ENCODE results near the gene PCNX3.

Gene PCNX3

DNA sequence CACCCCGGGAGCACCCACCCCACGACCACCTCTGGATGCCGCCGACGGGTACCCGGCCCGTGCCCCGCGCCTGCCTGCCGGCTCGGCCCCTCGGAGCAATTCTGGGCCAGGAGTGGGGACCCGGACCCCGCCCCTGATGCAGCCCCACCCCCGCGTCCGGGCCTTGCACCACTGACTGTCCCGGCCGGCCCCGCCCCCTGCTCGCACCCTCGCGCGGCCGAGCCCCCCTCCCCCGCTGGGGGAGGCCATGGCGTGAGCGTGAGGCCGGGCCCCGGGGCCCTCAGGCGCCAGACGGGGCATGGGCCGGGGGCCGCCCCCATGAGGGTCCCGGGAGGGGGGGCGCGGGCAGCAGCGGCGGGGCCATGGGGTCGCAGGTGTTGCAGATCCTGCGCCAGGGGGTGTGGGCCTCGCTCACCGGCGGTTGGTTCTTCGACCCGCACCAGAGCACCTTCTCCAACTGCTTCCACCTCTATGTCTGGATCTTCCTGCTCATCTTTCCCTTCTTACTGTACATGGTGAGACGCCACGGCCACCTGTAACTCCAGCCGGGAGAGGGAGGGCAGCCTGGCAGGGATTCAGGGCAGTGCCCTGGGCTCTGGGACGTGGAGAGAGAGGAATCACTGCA is 486 bp downstream of the PCNX3 start:
- H3K4me3 ChIP-seq (ENCODE audit: low read length) = peak overlapping the region; percentile 76
- TF ChIP-seq ZNF274 (IDR thresholded peaks at IDR 0.05; ENCODE audit: low read depth, low read length) = no peak

- no peak for TF ChIP-seq ZNF274 (IDR thresholded peaks at IDR 0.05; ENCODE audit: low read depth, low read length)
Observed at GRCh38 chr11:65616575-65617001, 1.0 kb downstream of the PCNX3 start.

DNA sequence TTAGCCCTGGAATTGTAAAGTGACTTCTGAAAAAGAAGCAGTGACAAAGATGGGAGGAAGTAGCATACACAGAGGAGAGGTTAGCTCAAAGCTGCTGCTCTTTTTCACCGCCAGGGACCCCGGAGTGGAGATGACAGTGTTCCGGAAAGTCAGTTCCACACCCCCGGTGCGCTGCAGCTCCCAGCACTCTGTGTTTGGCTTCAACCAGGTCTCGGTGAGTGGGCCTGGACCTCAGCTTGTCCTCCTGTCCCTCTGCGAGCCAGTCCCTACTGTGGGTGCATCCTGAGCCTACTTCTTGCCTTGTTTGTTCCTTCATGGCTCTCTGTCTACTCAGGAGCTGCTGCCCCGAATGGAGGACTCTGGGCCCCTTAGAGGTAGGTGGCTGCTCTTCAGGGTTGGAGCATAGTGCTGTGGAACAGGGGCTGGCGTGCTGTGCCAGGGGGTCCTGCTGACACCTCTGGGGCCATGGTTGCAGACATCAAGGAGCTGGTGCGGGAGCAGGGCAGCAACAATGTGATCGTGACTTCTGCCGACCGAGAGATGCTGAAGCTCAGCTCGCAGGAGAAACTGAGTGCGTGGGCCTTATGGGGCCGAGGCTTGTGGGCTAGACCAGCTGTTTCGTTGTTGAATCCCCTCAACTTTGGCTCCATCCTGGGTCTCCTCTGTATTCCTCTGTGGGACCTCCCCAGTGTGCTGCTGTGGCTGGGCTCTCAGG is 1.7 kb downstream of the PCNX3 start:
- no peak for TF ChIP-seq ZNF274 (IDR thresholded peaks at IDR 0.05; ENCODE audit: low read depth, low read length)
- peak overlapping the region; percentile 76; the same call in 1 of the 2 replicates for H3K4me3 ChIP-seq (ENCODE audit: low read length)

More at GRCh38 chr11:65616575-65617001, 1.0 kb downstream of the PCNX3 start:
- H3K4me3 ChIP-seq (ENCODE audit: low read length) = peak overlapping the region; percentile 76

DNA sequence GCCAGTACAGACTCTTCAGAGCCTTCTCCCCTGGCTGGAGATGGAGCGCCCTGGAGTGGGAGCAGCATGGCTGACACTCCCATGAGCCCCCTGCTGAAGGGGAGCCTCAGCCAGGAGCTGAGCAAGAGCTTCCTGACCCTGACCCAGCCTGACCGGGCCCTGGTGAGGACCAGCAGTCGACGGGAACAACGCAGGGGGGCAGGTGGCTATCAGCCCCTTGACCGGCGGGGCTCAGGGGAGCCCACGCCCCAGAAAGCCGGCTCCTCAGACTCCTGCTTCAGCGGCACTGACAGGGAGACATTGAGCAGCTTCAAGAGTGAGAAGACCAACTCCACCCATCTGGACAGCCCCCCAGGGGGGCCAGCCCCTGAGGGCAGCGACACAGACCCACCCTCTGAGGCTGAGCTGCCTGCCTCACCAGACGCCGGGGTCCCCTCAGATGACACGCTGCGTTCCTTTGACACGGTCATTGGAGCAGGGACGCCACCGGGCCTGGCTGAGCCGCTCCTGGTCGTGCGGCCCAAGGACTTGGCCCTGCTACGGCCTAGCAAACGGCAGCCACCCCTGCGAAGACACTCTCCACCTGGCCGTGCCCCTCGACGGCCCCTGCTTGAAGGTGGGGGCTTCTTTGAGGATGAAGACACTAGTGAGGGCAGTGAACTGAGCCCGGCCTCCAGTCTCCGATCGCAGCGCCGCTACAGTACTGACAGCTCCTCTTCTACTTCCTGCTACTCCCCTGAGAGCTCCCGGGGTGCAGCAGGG is 2.6 kb downstream of the PCNX3 start:
- no peak for TF ChIP-seq ZNF274 (IDR thresholded peaks at IDR 0.05; ENCODE audit: low read depth, low read length)
- H3K4me3 ChIP-seq (ENCODE audit: low read length) = no peak overlapping the region

- no peak overlapping the region for H3K4me3 ChIP-seq (ENCODE audit: low read length)
- no peak for TF ChIP-seq ZNF274 (IDR thresholded peaks at IDR 0.05; ENCODE audit: low read depth, low read length)
Observed at GRCh38 chr11:65618763-65619162, 3.2 kb downstream of the PCNX3 start.

- TF ChIP-seq ZNF274 (IDR thresholded peaks at IDR 0.05; ENCODE audit: low read depth, low read length) = no peak
- no peak overlapping the region for H3K4me3 ChIP-seq (ENCODE audit: low read length)
Observed at GRCh38 chr11:65619281-65619928, 3.8 kb downstream of the PCNX3 start.

DNA sequence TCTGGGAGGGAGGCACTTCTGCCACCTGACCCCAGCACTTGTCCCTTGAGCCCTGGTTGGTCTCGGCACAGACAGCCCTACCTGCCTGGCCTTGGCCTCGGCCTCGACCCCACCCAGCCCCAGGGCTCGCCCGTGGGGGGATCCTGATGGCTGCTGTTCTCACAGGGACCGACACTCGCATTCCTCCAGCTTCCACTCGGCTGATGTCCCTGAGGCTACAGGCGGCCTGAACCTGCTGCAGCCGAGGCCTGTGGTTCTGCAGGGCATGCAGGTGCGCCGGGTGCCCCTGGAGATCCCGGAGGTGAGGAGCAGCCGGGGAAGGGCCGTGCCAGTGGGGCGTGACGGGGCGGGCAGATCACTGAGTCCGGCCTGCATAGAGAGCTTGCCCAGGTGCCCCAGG is 5.1 kb downstream of the PCNX3 start:
- no peak overlapping the region for H3K4me3 ChIP-seq (ENCODE audit: low read length)
- no peak for TF ChIP-seq ZNF274 (IDR thresholded peaks at IDR 0.05; ENCODE audit: low read depth, low read length)

DNA sequence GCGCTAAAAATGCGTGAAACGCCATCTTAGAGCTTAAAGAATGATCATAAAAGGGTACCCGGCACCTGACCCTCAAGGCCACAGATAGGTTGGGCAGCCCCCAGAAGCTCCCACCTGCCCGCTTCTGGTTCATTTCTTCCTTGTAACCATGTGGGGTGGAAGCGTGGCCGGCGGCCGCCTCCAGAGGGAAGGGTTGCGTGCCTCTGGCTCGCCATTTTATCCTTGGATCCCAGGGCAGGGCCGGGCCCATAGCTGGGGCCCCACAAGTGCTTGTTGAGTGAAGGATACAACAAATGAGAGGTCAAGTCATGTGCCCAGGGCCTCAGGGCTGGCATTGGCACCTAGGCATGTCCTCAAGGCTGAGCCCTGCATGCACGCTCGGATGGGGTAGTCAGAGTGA is 5.9 kb downstream of the PCNX3 start:
- no peak for TF ChIP-seq ZNF274 (IDR thresholded peaks at IDR 0.05; ENCODE audit: low read depth, low read length)
- H3K4me3 ChIP-seq (ENCODE audit: low read length) = no peak overlapping the region

- no peak overlapping the region for H3K4me3 ChIP-seq (ENCODE audit: low read length)
- no peak for TF ChIP-seq ZNF274 (IDR thresholded peaks at IDR 0.05; ENCODE audit: low read depth, low read length)
Observed at GRCh38 chr11:65622011-65622410, 6.4 kb downstream of the PCNX3 start.

DNA sequence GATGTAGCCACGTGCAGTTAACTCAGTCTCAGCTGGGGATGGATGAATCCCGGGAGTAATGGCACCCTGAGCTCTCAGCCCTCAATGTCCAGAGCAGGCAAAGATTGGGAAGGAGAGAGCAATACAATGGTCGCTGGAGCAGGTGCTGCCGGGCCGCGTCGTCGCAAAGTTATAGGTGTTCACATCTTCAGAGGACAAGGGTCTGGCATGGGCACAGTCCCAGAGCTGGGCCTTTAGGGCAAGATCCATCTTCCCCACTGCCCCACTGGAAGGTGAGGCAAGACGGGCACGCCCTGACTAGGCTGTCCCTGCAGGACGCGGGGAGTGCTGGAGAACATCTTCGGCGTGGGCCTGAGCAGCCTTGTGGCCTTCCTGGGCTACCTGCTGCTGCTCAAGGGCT is 7.6 kb downstream of the PCNX3 start:
- TF ChIP-seq ZNF274 (IDR thresholded peaks at IDR 0.05; ENCODE audit: low read depth, low read length) = no peak
- no peak overlapping the region for H3K4me3 ChIP-seq (ENCODE audit: low read length)

GRCh38 chr11:65623852-65624616 is 8.5 kb downstream of the PCNX3 start:
- no peak overlapping the region for H3K4me3 ChIP-seq (ENCODE audit: low read length)
- no peak for TF ChIP-seq ZNF274 (IDR thresholded peaks at IDR 0.05; ENCODE audit: low read depth, low read length)

DNA sequence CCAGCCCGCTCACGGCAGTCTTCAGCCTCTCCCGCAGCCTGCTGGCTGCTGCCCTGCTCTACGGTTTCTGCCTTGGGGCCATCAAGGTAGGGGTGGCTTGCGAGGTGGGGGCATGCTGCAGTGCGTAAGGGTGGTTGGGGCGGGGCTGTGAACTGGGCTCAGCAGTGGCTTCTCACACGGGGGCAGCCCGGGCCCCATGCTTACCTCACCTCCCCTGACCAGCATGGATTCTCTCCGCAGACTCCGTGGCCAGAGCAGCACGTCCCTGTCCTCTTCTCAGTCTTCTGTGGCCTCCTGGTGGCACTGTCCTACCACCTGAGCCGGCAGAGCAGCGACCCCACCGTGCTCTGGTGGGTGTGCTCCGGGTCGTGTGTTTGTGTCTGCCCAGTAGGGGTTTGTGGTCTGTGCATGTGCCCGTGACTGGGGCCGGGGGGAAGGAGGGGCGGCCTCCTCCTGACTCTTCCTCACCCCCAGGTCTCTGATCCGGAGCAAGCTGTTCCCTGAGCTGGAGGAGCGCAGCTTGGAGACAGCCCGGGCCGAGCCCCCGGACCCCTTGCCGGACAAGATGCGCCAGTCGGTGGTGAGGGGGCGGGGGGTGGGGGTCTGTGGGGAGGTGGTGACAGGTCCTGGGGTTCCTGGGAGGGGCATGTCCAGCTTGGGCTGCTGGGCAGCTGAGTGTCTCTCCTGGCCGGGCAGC is 9.5 kb downstream of the PCNX3 start:
- TF ChIP-seq ZNF274 (IDR thresholded peaks at IDR 0.05; ENCODE audit: low read depth, low read length) = no peak
- no peak overlapping the region for H3K4me3 ChIP-seq (ENCODE audit: low read length)

Data from GM08714 (cell line).